ENCODE measurements around the gene POU5F1. TPM values are rescaled to one million over a fixed set of nuclear protein-coding genes. Genes with fewer than 3 reads are reported as not detected.
"Not testable (repeated sequence)": the region's sequence is repeated elsewhere in the genome, so short reads cannot be mapped to it uniquely, and the experiment has no call there.

POU5F1 gene
- total RNA-seq, 1 donor from 2014 or later: 48.8 TPM

- no peak for TF ChIP-seq CTCF (IDR thresholded peaks at IDR 0.05; ENCODE audit: partially characterized antibody, unreplicated experiment)
- Mint-ChIP-seq H3K9me3 (ENCODE audit: unreplicated experiment) (peaks cover 11% of the 10 kb centered on the region), H3K27me3 (ENCODE audit: unreplicated experiment) (peaks cover 15% of the 10 kb centered on the region), H3K4me3 (ENCODE audit: unreplicated experiment) (no peak overlapping the region), H3K27ac (ENCODE audit: unreplicated experiment) (no peak overlapping the region), H3K4me1 (ENCODE audit: low read depth, unreplicated experiment) (peaks cover 17% of the 10 kb centered on the region), H3K36me3 (ENCODE audit: unreplicated experiment) (peaks cover 4% of the 10 kb centered on the region)
- no peak for DNase-seq
These were observed 2.5 kb upstream of the POU5F1 start for GRCh38 chr6:31172973-31173384.

GRCh38 chr6:31171931-31172905, 1.7 kb upstream of the POU5F1 start:
- Mint-ChIP-seq H3K27me3 (ENCODE audit: unreplicated experiment) (peaks cover 15% of the 10 kb centered on the region), H3K4me1 (ENCODE audit: low read depth, unreplicated experiment) (peaks cover 17% of the 10 kb centered on the region), H3K36me3 (ENCODE audit: unreplicated experiment) (peaks cover 4% of the 10 kb centered on the region), H3K27ac (ENCODE audit: unreplicated experiment) (no peak overlapping the region), H3K4me3 (ENCODE audit: unreplicated experiment) (peak overlapping the region; percentile 38), H3K9me3 (ENCODE audit: unreplicated experiment) (peaks cover 10% of the 10 kb centered on the region)
- no peak for TF ChIP-seq CTCF (IDR thresholded peaks at IDR 0.05; ENCODE audit: partially characterized antibody, unreplicated experiment)
- no peak for DNase-seq

- H3K36me3 Mint-ChIP-seq (ENCODE audit: unreplicated experiment): peaks cover 4% of the 10 kb centered on the region
- no peak for DNase-seq
- peaks cover 10% of the 10 kb centered on the region for H3K9me3 Mint-ChIP-seq (ENCODE audit: unreplicated experiment)
- H3K4me3 Mint-ChIP-seq (ENCODE audit: unreplicated experiment): no peak overlapping the region
- peak overlapping the region; percentile 59 for H3K27ac Mint-ChIP-seq (ENCODE audit: unreplicated experiment)
- TF ChIP-seq CTCF (IDR thresholded peaks at IDR 0.05; ENCODE audit: partially characterized antibody, unreplicated experiment): no peak
- peaks cover 14% of the 10 kb centered on the region for H3K27me3 Mint-ChIP-seq (ENCODE audit: unreplicated experiment)
- H3K4me1 Mint-ChIP-seq (ENCODE audit: low read depth, unreplicated experiment): peaks cover 17% of the 10 kb centered on the region
These were observed 647 bp upstream of the POU5F1 start for GRCh38 chr6:31170987-31171671.

- not testable (repeated sequence) for H3K27ac Mint-ChIP-seq (ENCODE audit: unreplicated experiment); H3K36me3 Mint-ChIP-seq (ENCODE audit: unreplicated experiment); DNase-seq
- H3K4me3 Mint-ChIP-seq (ENCODE audit: unreplicated experiment): peak overlapping the region; percentile 63
- H3K9me3 Mint-ChIP-seq (ENCODE audit: unreplicated experiment): peaks cover 10% of the 10 kb centered on the region
- H3K27me3 Mint-ChIP-seq (ENCODE audit: unreplicated experiment): peaks cover 11% of the 10 kb centered on the region
- H3K4me1 Mint-ChIP-seq (ENCODE audit: low read depth, unreplicated experiment): peaks cover 21% of the 10 kb centered on the region
These were observed 453 bp downstream of the POU5F1 start for GRCh38 chr6:31169858-31170599.

GRCh38 chr6:31169123-31169857, 1.2 kb downstream of the POU5F1 start:
- TF ChIP-seq CTCF (IDR thresholded peaks at IDR 0.05; ENCODE audit: partially characterized antibody, unreplicated experiment): no peak
- H3K4me1 Mint-ChIP-seq (ENCODE audit: low read depth, unreplicated experiment): peaks cover 23% of the 10 kb centered on the region
- peaks cover 11% of the 10 kb centered on the region for H3K27me3 Mint-ChIP-seq (ENCODE audit: unreplicated experiment)
- H3K4me3 Mint-ChIP-seq (ENCODE audit: unreplicated experiment): no peak overlapping the region
- peaks cover 10% of the 10 kb centered on the region for H3K9me3 Mint-ChIP-seq (ENCODE audit: unreplicated experiment)
- H3K27ac Mint-ChIP-seq (ENCODE audit: unreplicated experiment): no peak overlapping the region
- no peak for DNase-seq
- H3K36me3 Mint-ChIP-seq (ENCODE audit: unreplicated experiment): peaks cover 4% of the 10 kb centered on the region

Data from glutamatergic neuron (in vitro differentiated cells).